H9 (cell line): ENCODE measurements around the gene DEK. TPM values are rescaled to one million over a fixed set of nuclear protein-coding genes. Genes with fewer than 3 reads are reported as not detected.

Experiments used
- DNase-seq: peaks from one replicate; pipeline ENCODE4 v3.0.0-alpha.2; 2017
- H2AFZ ChIP-seq: one replicate; pipeline ENCODE4 v1.6.1; 2013; ENCODE audit warnings: mild to moderate bottlenecking, low read length, control low read depth, moderate library complexity
- H2AK5ac ChIP-seq: 2 replicates; pipeline ENCODE4 v1.6.1; 2013; ENCODE audit warnings: low read length, control low read depth, mixed read lengths; ENCODE audit not compliant: insufficient read length
- H2BK120ac ChIP-seq: one replicate; pipeline ENCODE4 v1.6.1; 2013; ENCODE audit warnings: low read depth, mild to moderate bottlenecking, low read length, control low read depth, inconsistent platforms; ENCODE audit not compliant: poor library complexity, severe bottlenecking
- H2BK12ac ChIP-seq: 2 replicates; pipeline ENCODE4 v1.6.1; 2013; ENCODE audit warnings: low read length, control low read depth, mixed read lengths, low read depth; ENCODE audit not compliant: insufficient read length
- H2BK15ac ChIP-seq: 2 replicates; pipeline ENCODE4 v1.6.1; 2013; ENCODE audit warnings: low read depth, low read length, control low read depth
- H2BK20ac ChIP-seq: one replicate; pipeline ENCODE4 v1.6.1; 2013; ENCODE audit warnings: low read depth, mild to moderate bottlenecking, low read length, control low read depth, inconsistent platforms; ENCODE audit not compliant: poor library complexity, severe bottlenecking
- H2BK5ac ChIP-seq: 2 replicates; pipeline ENCODE4 v1.6.1; 2013; ENCODE audit warnings: low read length, control low read depth, mixed read lengths; ENCODE audit not compliant: insufficient read length
- H3K14ac ChIP-seq: 2 replicates; pipeline ENCODE4 v1.6.1; 2013; ENCODE audit warnings: low read length, control low read depth; ENCODE audit not compliant: insufficient read depth
- H3K18ac ChIP-seq: 2 replicates; pipeline ENCODE4 v1.6.1; 2013; ENCODE audit warnings: low read depth, mild to moderate bottlenecking, mixed read lengths, low read length, control low read depth; ENCODE audit not compliant: insufficient read length
- H3K23ac ChIP-seq: 2 replicates; pipeline ENCODE4 v1.6.1; 2013; ENCODE audit warnings: low read length, control low read depth, mixed read lengths, low read depth; ENCODE audit not compliant: insufficient read length
- H3K23me2 ChIP-seq: 2 replicates; pipeline ENCODE4 v1.6.1; 2013; ENCODE audit warnings: low read depth, mild to moderate bottlenecking, mixed read lengths, low read length, control low read depth; ENCODE audit not compliant: insufficient read length, poor library complexity, severe bottlenecking
- H3K27ac ChIP-seq: 2 replicates; pipeline ENCODE4 v1.5.1; 2013; ENCODE audit warnings: low read length, control low read depth, mixed read lengths, low read depth; ENCODE audit not compliant: insufficient read length
- H3K27me3 ChIP-seq: 2 replicates; pipeline ENCODE4 v1.6.1; 2013; ENCODE audit warnings: low read length, control low read depth, inconsistent platforms; ENCODE audit not compliant: insufficient read depth
- H3K4ac ChIP-seq: 2 replicates; pipeline ENCODE4 v1.6.1; 2013; ENCODE audit warnings: low read depth, mild to moderate bottlenecking, control low read depth, inconsistent platforms, low read length, moderate library complexity
- H3K4me1 ChIP-seq: 2 replicates; pipeline ENCODE4 v1.6.1; 2013; ENCODE audit warnings: low read length, control low read depth, inconsistent platforms; ENCODE audit not compliant: insufficient read depth
- H3K4me2 ChIP-seq: 2 replicates; pipeline ENCODE4 v1.6.1; 2013; ENCODE audit warnings: low read length, control low read depth, mixed read lengths; ENCODE audit not compliant: insufficient read length, insufficient read depth
- H3K56ac ChIP-seq: 2 replicates; pipeline ENCODE4 v1.6.1; 2013; ENCODE audit warnings: low read depth, mild to moderate bottlenecking, mixed read lengths, low read length, control low read depth; ENCODE audit not compliant: insufficient read length
- H3K79me1 ChIP-seq: 2 replicates; pipeline ENCODE4 v1.6.1; 2013; ENCODE audit warnings: low read depth, mild to moderate bottlenecking, moderate library complexity, low read length, control low read depth, inconsistent platforms; ENCODE audit not compliant: insufficient read depth, poor library complexity, severe bottlenecking
- H3K79me2 ChIP-seq: 2 replicates; pipeline ENCODE4 v1.6.1; 2013; ENCODE audit warnings: low read length, control low read depth, inconsistent platforms; ENCODE audit not compliant: insufficient read depth
- H3K9ac ChIP-seq: 2 replicates; pipeline ENCODE4 v1.6.1; 2013; ENCODE audit warnings: low read length, control low read depth, mixed read lengths; ENCODE audit not compliant: insufficient read length; ENCODE audit errors: extremely low read depth
- H3K9me3 ChIP-seq: one replicate; pipeline ENCODE4 v1.6.1; 2013; ENCODE audit warnings: low read depth, low read length, inconsistent platforms; ENCODE audit not compliant: control insufficient read depth
- H3T11ph ChIP-seq: one replicate; pipeline ENCODE4 v1.6.1; 2013; ENCODE audit warnings: mild to moderate bottlenecking, low read length, control low read depth, inconsistent platforms
- H4K20me1 ChIP-seq: one replicate; pipeline ENCODE4 v1.6.1; 2013; ENCODE audit not compliant: control insufficient read depth, insufficient read length, insufficient read depth
- H4K5ac ChIP-seq: 2 replicates; pipeline ENCODE4 v1.6.1; 2013; ENCODE audit warnings: low read depth, mild to moderate bottlenecking, mixed read lengths, low read length, control low read depth; ENCODE audit not compliant: insufficient read length
- H4K8ac ChIP-seq: replicated peaks from 2 replicates; pipeline ENCODE4 v1.6.1; 2013; ENCODE audit warnings: low read length, control low read depth, mixed read lengths, low read depth; ENCODE audit not compliant: insufficient read length
- H4K91ac ChIP-seq: 2 replicates; pipeline ENCODE4 v1.6.1; 2013; ENCODE audit warnings: low read depth, mild to moderate bottlenecking, moderate library complexity, mixed read lengths, low read length, control low read depth; ENCODE audit not compliant: insufficient read length
- H3K27ac Mint-ChIP-seq, 3 experiments: 2 replicates in 2 of 3; 3 replicates in 1 of 3; pipeline ENCODE4 v1.8.0; 2020 to 2021; ENCODE audit warnings: mixed read lengths in 3 of 3, mild to moderate bottlenecking in 1 of 3, moderate library complexity in 1 of 3
- H3K27me3 Mint-ChIP-seq: 2 replicates; pipeline ENCODE4 v1.8.0; 2021; ENCODE audit warnings: low read depth, mild to moderate bottlenecking, moderate library complexity, mixed read lengths
- H3K36me3 Mint-ChIP-seq, 3 experiments: 2 replicates in 2 of 3; 3 replicates in 1 of 3; pipeline ENCODE4 v1.8.0; 2020 to 2021; ENCODE audit warnings: low read depth in 3 of 3, mixed read lengths in 3 of 3; ENCODE audit not compliant: insufficient read depth in 1 of 3
- H3K4me1 Mint-ChIP-seq, 2 experiments: 2 replicates each; pipeline ENCODE4 v1.8.0; 2020; ENCODE audit warnings: mixed read lengths in 2 of 2
- H3K4me3 Mint-ChIP-seq, 2 experiments: 2 replicates in 1 of 2; 3 replicates in 1 of 2; pipeline ENCODE4 v1.8.0; 2020 to 2021; ENCODE audit warnings: mild to moderate bottlenecking in 2 of 2, mixed read lengths in 2 of 2, moderate library complexity in 1 of 2
- H3K9me3 Mint-ChIP-seq, 2 experiments: 2 replicates in 1 of 2; 3 replicates in 1 of 2; pipeline ENCODE4 v1.8.0; 2020; ENCODE audit warnings: mild to moderate bottlenecking in 2 of 2, mixed read lengths in 2 of 2, moderate library complexity in 1 of 2
- WGBS: extraction: QIAGEN DNeasy Blood & Tissue Kit; methylation state at CpG from one replicate; pipeline ENCODE4 v1.1.7; 2013; ENCODE audit warnings: missing lambda C conversion rate, low lambda C conversion rate, mixed read lengths; ENCODE audit not compliant: insufficient read length; ENCODE audit errors: extremely low coverage; 5-methylcytosine and 5-hydroxymethylcytosine counted together
- total RNA-seq: library from RNA; stranded (reverse); gene quantifications from 2 replicates; pipeline ENCODE4 v1.2.1, GENCODE V29; 2021
- TF ChIP-seq, protein P1 (sequence below): fragments of 200-600 bp; sonication (generic); conservative IDR thresholded peaks from 3 replicates; pipeline ENCODE4 v1.8.0; 2021; ENCODE audit warnings: antibody characterized with exemption, mild to moderate bottlenecking

The DEK gene
- total RNA-seq, 1 experiment from 2014 or later: 217 TPM

DNA sequence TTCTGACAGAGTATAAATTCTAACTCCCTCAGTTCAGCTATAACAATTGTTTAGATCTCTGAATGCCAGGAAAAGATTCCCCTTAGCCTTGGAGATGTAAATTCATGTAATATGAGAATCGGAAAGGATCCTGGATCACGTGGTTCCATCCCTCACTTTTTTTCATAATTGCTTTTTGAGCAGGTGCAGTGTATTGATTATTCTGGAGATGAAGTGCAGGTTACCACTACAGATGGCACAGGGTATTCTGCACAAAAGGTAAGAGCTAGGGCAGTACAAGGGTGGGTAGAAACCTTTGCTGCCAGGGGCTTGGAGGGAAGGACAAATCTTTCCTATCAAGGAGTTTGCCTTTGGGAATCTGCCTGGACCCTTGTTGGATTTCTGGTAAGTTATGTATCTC, 56.4 kb downstream of the DEK start:
- no CpG with 5 or more reads among the region's 2 CpGs for WGBS
- Histone ChIP-seq H4K91ac (no peak overlapping the region), H4K5ac (no peak overlapping the region), H3K27me3 (no peaks in the 10 kb centered on the region), H3K79me1 (no peaks in the 10 kb centered on the region), H3K23ac (no peak overlapping the region), H4K8ac (no peak overlapping the region), H3K23me2 (no peaks in the 10 kb centered on the region), H3T11ph (no peak overlapping the region), H3K9ac (no peak overlapping the region), H2BK20ac (no peak overlapping the region), H4K20me1 (no peaks in the 10 kb centered on the region), H3K56ac (no peak overlapping the region), H3K79me2 (no peaks in the 10 kb centered on the region), H3K27ac (no peak overlapping the region), H3K4me1 (peaks cover 2% of the 10 kb centered on the region; the same call in 1 of the 2 replicates), H3K4ac (no peak overlapping the region), H2BK12ac (no peak overlapping the region), H3K9me3 (no peaks in the 10 kb centered on the region), H2AK5ac (no peak overlapping the region), H2BK5ac (no peak overlapping the region), H2AFZ (no peak overlapping the region), H3K18ac (no peak overlapping the region), H2BK15ac (no peak overlapping the region), H2BK120ac (no peak overlapping the region), H3K14ac (no peak overlapping the region), H3K4me2 (no peak overlapping the region)
- Mint-ChIP-seq H3K36me3 (peaks cover 0 to 5% (median 0%) of the 10 kb centered on the region in 3 experiments; a peak in 3 of 7 replicates), H3K9me3 (no peaks in the 10 kb centered on the region), H3K27me3 (no peaks in the 10 kb centered on the region; the same call in 1 of the 2 replicates), H3K4me1 (peaks cover 4 to 7% of the 10 kb centered on the region in 2 experiments), H3K4me3 (no peak overlapping the region), H3K27ac (peak overlapping the region in 1 of 3 experiments; percentile 32; a peak in 1 of 7 replicates)
- TF ChIP-seq, protein P1, sequence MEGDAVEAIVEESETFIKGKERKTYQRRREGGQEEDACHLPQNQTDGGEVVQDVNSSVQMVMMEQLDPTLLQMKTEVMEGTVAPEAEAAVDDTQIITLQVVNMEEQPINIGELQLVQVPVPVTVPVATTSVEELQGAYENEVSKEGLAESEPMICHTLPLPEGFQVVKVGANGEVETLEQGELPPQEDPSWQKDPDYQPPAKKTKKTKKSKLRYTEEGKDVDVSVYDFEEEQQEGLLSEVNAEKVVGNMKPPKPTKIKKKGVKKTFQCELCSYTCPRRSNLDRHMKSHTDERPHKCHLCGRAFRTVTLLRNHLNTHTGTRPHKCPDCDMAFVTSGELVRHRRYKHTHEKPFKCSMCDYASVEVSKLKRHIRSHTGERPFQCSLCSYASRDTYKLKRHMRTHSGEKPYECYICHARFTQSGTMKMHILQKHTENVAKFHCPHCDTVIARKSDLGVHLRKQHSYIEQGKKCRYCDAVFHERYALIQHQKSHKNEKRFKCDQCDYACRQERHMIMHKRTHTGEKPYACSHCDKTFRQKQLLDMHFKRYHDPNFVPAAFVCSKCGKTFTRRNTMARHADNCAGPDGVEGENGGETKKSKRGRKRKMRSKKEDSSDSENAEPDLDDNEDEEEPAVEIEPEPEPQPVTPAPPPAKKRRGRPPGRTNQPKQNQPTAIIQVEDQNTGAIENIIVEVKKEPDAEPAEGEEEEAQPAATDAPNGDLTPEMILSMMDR: no peak
- no peak for DNase-seq
